Stimulated activated CD8-positive, alpha-beta memory T cell treated with anti-CD3 and anti-CD28 coated beads, Interleukin-7, amount 100 ng/mL, for 1 hour (primary cell): ENCODE data around the gene RADIL.
A peak's percentile ranks its signal among the peaks of the same experiment; 100 is the strongest.
"Not testable (repeated sequence)": the region's sequence is repeated elsewhere in the genome, so short reads cannot be mapped to it uniquely, and the experiment has no call there.

Experiments used
- DNase-seq, 2 donors: peaks; one replicate each; pipeline ENCODE4 v3.0.0-alpha.2; 2020; ENCODE audit warnings: low read depth in 2 of 2

RADIL gene

DNA sequence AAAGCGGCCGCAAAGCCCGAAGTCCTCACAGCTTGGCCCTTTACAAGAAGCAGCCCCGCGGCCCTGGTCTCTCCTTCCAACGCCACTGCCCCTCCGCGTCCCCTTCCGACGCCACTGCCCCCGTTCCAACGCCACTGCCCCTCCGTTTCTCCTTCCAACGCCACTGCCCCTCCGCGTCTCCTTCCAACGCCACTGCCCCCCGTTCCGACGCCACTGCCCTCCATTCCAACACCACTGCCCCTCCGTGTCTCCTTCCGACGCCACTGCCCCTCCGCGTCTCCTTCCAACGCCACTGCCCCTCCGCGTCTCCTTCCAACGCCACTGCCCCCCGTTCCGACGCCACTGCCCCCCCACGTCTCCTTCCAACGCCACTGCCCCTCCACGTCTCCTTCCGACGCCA lies 75.0 kb downstream of the RADIL start:
- no peak for DNase-seq

DNA sequence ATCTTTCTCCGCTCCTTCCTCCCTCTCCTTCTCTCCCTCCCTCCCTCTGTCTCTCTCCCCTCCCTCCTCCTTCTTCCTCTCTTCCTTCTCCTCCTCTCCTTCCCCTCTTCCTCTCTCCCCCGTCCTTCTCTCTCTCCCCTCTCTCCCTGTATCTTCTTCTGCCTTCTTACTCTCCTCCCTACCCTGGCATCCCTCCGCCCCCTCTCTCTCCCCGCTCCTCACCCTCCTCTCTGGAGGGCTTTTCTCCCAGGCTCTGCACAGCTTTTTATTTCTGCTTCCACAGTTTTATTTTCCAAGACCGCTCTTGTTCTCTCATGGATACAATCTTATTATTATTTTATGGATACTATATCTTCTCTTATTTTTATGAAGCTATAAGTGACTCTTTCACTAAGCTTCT lies 75.5 kb downstream of the RADIL start:
- DNase-seq: no peak

DNA sequence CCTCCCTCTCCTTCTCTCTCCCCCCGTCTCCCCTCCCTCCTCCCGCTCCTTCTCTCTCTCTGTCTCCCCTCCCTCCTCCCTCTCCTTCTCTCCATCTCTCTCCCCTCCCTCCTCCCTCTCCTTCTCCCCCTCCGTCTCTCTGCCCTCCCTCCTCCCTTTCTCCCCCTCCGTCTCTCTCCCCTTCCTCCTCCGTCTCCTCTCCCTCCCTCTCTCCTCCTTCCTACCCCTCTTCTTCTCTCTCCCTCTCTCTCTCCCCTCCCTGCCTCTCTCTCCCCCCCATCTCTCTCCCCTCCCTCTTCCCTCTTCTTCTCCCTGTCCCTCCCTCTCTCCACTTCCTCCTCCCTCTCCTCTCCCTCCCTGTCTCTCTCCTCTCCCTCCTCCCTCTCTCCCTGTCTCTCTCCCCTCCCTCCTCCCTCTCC lies 75.9 kb downstream of the RADIL start:
- no peak for DNase-seq

DNA sequence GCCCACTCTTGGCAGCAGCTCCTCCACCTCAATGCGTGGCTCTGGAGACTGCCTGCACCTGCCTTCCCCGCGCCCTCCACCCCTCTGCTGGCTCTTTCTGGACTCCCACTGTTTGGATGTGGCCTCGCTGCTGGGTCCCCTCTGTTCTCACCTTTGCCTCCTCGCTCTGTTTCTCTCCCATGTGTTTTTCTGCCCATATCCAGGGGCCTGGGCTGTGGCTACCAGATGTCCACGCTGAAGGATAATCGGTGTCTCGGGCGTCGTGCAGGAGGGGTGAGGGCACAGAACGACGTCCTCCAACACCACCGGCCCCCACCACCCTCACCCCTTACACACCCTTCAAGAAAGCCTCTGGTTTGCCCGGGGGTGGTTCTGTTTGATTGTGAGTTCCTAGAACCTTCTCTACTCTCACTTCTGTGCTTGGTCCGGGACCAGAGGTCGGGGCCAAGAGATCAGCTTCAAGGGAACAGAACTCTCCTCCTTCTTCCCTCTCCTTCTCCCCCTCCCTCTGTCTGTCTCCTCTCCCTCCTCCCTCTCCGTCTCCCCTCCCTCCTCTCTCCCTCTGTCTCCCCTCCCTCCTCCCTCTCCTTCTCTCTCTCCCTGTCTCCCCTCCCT lies 76.4 kb downstream of the RADIL start:
- no peak for DNase-seq

DNA sequence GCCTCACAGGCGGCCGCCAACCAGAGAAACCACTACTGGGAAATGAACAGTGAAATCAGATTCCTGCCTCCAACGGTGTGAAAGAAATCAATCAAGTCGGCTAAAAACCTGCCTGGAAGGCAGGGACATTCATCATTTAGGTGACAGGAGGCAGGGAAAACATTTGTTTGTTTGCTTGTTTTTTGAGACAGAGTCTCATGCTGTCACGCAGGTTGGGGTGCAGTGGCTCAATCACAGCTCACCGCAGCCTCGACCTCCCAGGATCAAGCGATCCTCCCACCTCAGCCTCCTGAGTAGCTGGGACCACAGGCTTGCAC lies 77.6 kb downstream of the RADIL start:
- no peak for DNase-seq

DNA sequence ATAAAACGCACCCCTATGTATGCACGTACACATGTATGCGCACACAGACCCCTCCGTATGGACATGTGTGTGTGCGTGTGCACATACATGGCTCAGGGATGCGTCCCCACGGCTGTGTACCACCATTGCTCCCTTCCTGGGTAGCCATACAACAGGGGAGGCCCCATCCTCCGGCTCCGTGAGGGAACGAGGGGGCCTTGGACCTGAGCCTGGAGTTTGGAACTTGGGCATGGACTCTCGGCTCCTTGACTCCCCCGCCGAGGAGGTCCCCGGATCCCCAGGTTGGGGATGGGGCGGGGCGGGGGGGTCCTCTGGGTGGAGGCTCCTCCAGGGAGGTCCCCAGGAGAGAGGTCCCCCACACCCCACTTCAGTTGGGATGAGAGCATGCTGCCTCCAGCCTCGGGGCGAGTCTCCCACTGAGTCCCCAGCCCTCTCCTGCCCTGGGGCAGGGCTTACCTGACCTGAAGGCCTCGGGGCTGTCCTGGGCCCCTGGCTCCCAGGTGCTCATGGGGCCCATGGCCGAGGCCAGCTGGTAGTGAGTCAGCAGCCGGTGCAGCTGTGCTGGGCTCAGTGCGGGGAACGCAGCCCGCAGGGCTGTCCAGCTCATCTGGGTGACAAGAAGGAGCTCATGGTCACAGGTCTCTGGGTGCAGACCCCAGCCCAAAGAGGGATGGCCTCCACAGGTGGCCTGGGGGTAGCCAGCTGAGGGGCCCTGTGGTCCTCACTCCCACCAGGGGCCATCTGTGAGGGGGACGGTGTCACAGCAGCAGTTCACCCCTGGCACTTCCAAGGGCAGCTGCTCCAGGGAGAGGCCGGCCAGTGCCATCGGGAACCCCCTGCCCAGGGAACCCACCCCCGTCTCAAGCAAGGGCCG lies 78.2 kb downstream of the RADIL start:
- no peak for DNase-seq

DNA sequence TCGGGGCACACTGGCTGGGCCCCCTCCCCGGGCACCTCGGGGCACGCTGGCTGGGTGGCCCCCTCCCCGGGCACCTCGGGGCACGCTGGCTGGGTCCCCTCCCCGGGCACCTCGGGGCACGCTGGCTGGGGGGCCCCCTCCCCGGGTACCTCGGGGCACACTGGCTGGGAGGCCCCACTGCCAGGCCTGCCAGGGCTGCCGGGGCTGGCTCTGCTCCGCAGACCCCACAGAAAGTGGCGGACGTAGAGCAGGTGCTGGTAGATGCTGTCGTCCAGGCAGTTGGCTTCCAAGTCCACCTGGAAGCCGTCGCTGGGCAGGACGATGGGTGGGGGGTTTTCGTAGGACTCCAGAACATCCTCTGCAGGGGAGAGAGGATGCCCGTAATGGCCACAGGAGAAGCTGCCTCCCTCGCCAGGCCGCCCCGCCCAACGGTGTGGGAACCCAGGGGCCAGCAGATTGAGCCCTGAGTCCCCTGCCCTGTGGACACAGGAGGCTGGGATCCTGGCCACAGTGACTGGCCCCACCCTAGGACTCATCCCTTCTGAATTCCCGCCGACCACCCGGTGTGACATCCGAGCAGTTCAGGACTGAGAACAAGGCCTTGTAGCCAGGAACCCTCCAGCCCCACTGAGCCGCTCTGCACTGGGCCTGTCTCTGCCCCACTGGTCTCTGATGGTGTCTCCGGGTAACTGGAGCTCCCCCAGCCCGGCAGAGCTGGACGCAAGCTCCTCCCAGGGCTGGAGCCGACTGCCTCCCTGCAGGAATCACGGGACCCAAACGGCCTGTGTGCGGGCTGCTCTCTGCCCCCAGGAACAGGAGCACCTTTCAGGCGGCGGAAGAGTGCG lies 79.9 kb downstream of the RADIL start:
- no peak for DNase-seq

DNA sequence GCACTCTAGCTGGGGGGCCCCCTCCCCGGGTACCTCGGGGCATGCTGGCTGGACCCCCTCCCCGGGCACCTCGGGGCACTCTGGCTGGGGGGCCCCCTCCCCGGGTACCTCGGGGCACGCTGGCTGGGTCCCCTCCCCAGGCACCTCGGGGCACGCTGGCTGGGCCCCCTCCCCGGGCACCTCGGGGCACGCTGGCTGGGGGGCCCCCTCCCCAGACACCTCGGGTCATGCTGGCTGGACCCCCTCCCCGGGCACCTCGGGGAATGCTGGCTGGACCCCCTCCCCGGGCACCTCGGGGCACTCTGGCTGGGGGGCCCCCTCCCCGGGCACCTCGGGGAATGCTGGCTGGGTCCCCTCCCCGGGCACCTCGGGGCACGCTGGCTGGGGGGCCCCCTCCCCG lies 80.9 kb downstream of the RADIL start:
- not testable (repeated sequence) for DNase-seq

DNA sequence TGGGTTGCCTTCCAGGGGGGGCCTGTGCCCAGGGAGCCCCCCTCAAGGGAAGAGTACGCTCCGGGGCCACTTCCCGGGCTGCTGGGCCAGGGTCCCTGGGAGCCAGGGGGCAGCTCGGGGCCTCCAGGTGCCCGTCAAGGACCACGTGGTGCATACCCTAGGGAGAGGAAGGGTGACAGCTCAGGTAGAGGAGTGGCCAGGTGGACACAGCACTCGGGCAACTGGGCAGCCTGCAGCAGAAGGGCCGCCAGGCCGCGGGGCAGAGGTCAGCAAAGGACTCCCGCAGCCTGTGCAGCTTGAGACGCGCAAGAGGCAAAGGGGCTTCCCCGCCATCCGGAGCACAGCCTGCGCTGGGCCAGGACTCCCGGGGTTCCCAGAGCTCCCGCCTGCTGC lies 81.7 kb downstream of the RADIL start:
- DNase-seq: no peak

DNA sequence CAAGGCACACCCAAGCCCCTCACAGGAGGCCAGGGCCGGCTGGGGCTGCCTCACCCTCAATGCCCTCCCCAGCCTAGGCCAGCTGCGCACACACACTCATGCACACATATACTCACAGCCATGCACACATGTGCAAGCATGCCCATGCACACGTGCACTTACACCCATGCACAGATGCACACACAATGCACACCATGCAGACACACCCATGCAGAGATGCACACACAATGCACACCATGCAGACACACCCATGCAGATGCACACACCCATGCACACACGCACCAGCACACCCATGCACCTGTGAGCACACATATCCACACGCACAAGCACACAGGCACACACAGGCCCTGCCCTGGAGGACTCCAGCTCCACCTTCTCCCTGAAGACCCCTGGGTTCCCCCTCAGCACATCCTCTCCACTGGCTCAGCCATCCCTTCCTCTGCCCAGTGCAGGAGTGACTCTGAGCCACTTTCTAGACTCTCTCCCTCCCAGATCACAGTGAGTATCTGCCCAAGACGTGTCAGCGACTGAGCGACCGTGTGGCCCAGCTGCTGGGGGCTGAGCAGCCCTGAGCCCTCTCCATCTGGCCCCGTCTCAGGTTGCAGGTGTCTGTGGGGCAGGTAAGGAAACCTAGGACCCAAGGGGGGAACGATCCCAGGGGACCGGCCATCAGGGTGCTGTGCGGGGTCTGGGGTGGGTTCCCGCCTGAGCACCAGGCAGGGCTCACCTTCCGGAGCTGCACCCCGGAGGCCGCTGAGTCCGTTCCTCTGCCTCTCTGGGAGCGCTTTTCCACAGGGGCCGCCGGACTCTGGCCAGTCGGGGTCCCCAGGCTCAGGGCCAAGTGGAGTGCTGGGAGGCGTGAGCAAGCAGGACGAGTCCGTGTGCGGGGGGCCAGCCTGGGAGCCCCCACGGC lies 82.3 kb downstream of the RADIL start:
- DNase-seq: no peak

DNA sequence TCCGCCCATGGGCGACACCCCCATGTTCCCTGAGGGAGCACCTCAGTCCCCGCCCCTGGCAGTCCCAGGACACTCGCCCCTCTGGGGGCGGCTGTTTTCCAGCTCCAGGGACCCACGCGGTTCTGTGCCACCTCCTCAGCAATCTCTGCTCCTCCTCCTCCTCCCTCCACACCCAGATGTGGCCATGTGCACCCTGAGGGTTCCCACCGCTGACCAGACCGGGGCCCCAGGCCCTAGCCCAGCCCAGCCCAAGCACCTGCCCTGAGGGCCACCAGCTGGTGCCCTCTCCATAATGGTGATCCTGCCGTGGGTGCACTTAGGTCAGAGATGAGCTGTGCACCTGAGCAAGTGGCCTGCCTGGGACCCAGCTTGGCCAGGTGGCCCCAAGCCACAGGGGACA lies 83.0 kb downstream of the RADIL start:
- no peak for DNase-seq

DNA sequence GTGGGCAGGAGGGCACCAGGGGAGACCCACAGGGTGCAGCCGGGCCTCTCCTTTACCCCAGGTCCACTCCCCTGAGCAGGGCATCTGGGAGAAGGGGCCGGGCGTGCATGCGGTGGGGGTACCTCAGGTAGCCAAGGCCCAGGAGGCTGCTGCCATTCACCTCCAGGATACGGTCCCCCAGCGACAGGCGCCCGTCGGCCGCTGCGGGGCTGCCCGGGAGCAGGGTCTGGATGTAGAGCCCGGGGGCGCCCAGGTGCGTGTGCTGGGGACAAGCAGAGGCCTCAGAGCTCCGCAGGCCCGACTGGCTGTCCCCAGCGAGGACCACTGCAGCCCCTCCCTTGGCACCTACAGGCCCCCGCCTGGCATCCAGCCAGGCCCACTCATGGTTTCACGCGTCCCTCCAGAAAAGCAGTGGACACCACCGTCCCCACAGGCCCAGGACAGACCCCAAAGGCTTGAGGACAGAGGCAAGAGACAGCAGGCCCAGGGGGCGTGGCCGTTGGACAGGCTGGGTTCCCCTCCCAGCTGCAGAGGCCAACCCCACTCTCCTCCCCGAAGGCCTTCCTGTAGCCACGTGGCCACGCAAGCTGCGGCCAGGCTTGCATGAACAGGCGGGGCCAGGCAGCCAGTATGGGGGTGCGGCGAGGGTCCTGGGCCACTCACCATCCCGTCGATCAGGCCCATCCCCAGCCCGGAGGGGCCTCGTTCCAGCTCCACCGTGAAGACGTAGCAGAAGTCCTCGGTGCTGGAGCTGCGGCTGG lies 83.8 kb downstream of the RADIL start:
- DNase-seq: no peak

DNA sequence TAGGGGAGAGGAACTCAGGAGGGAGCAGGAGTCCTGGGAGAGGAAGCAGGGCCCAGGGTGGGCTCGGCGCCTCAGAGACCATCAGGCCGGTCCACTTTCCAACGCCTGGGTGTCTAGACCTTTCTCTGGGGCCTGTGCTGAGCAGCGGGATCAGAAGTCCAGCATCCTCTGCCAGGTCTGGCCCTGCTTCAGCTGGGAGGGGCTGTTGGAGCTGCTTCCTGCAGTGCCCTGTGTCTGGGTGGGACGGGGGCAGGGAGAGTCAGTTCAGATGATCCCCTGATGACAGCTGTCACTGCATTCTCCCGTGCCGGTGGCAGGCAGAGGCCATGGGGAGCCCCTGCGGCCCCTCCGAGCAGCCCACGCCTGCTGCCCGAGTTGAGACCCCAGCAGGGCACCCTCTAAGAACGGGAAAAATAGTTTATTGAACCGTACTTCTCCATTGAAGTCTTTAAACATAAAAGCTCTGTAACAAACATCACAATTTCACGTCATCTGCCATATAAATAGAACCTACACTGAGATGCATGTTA lies 84.7 kb downstream of the RADIL start:
- DNase-seq: no peak

DNA sequence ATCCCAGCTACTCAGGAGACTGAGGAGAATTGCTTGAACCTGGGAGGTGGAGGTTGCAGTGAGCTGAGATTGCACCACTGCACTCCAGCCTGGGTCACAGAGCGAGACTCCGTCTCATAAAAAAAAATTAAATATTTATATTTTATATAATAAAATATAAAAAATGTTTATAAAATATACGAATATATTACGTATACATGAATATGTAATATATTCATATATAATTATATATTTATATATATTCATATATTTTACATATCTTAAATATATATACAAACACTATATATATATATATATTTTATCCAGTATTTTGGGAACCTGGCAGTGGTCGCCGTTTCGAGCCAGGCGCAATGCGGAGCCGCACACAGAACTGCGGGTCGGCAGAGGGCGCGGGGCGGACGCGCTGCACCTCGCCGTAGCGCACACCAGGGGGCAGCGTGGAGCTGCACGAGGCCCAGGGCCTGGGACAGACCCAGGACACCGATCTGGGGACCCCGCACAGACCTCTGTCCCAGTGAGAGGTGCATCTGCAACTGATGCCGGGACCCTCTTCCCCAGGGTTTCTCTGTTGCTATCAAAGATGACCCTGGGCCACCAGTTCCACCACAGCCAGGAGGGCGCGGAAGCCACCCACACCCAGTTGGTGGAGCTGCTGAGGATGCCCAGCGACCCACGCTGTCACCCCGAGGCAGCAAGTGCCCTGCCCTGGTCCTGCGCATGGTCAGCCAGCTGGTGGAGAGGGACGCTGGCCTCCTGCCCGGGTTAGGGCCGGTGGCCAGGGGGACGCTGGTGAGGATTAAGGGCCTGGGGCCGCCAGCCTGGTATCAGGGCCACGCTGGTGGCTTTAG lies 85.4 kb downstream of the RADIL start:
- DNase-seq: peak; percentile 28 to 29

DNA sequence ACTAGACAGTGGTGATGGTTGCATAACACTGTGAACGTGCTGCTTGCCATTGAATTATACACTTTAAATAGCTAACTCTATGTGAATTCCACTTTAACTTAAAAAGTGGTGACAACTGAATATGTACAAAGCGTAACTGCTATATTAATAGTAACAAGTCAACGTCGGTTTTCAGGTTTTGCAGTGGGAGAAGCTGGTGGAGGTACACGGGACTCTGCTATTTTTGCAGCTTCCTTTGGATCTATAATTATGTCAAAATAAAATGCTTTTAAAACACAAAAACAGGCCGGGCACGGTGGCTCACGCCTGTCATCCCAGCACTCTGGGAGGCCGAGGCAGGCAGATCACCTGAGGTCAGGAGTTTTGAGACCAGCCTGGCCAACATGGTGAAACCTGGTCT lies 87.1 kb downstream of the RADIL start:
- no peak for DNase-seq

DNA sequence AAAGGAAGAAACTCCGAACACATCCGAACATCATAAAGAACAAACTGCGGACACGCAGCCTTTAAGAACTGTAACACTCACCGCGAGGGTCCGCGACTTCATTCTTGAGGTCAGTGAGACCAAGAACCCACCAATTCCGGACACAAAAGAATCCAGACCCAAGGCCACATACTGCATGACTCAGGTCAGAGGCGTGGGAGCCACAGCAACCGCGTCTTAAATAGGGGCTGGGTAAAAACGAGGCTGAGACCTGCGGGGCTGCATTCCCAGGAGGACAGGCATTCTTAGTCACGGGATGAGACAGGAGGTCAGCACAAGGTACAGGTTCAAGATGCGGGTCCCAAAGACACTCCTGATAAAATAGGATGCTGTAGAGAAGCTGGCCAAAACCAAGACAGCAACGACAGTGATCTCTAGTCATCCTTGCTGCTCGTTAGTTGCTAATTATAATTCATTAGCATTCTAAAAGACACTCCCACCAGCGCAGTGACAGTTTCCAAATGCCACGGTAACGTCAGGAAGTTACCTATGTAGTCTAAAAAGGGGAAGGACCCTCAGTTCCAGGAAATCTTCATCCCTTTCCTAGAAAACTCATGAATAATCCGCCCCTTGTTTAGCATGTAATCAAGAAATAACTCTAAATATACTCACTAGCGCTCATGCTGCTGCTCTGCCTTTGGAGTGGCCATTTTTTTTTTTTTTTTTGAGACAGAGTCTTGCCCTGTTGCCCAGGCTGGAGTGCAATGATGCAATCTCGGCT lies 88.7 kb downstream of the RADIL start:
- DNase-seq: no peak

DNA sequence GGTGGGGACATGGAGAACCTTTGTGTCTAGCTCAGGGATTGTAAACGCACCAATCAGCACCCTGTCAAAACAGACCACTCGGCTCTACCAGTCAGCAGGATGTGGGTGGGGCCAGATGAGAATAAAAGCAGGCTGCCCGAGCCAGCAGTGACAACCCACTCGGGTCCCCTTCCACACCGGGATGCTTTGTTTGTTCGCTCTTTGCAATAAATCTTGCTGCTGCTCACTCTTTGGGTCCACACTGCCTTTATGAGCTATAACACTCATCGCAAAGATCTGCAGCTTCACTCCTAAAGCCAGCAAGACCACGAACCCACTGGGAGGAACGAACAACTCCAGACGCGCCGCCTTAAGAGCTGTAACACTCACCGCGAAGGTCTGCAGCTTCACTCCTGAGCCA lies 89.3 kb downstream of the RADIL start:
- not testable (repeated sequence) for DNase-seq

DNA sequence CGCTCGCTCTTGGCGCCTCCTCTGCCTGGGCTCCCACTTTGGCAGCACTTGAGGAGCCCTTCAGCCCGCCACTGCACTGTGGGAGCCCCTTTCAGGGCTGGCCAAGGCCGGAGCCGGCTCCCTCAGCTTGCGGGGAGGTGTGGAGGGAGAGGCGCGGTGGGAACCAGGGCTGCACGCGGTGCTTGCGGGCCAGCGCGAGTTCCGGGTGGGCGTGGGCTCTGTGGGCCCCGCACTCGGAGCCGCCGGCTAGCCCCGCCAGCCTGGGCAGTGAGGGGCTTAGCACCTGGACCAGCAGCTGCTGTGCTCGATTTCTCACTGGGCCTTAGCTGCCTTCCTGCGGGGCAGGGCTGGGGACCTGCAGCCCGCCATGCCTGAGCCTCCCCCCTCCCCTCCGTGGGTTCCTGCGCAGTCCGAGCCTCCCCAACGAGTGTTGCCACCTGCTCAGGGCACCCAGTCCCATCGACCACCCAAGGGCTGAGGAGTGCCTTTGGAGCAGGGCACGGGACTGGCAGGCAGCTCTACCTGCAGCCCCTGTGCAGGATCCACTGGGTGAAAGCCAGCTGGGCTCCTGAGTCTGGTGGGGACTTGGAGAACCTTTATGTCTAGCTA lies 90.0 kb downstream of the RADIL start:
- DNase-seq: not testable (repeated sequence)
